Measurements from ENCODE around the gene PTPN1. TPM values are rescaled to one million over a fixed set of nuclear protein-coding genes. Genes with fewer than 3 reads are reported as not detected.

Gene PTPN1
- total RNA-seq, 4 donors from 2014 or later, result 19.9 to 31.4 (median 23.2) TPM

- TF ChIP-seq, protein P1, sequence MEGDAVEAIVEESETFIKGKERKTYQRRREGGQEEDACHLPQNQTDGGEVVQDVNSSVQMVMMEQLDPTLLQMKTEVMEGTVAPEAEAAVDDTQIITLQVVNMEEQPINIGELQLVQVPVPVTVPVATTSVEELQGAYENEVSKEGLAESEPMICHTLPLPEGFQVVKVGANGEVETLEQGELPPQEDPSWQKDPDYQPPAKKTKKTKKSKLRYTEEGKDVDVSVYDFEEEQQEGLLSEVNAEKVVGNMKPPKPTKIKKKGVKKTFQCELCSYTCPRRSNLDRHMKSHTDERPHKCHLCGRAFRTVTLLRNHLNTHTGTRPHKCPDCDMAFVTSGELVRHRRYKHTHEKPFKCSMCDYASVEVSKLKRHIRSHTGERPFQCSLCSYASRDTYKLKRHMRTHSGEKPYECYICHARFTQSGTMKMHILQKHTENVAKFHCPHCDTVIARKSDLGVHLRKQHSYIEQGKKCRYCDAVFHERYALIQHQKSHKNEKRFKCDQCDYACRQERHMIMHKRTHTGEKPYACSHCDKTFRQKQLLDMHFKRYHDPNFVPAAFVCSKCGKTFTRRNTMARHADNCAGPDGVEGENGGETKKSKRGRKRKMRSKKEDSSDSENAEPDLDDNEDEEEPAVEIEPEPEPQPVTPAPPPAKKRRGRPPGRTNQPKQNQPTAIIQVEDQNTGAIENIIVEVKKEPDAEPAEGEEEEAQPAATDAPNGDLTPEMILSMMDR (IDR thresholded peaks at IDR 0.05; ENCODE audit: low read depth), result no peak
These were observed 97.9 kb downstream of the PTPN1 start for GRCh38 chr20:50607850-50608749.

GRCh38 chr20:50608750-50609104 lies 98.5 kb downstream of the PTPN1 start:
- TF ChIP-seq, protein P1 (IDR thresholded peaks at IDR 0.05; ENCODE audit: low read depth), result no peak

DNA sequence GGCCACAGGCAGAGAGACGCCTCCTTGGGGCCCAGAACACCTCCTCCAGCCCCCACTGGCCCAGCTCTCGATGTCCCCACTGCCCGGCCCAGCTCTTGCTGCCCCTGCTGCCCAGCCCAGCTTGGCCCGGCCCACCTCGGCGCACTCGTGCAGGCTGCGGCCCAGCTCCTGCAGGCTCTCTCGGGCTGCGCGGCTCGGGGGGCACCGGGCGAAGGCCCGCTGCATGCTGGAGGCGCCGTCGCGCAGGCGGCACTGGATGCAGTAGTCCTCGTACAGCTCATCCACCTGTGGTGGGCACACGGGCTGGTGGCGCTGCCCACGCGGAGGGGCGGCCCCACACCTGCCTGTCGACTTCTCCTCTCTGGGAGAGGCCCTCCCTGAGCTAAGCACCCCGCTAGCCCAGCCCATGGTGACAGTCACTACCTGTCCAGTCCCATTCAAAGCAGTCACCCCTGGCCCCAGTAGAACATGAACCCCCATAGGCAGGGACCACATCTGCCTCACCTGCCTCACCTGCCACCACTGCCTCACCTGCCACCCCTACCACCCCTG lies 99.3 kb downstream of the PTPN1 start:
- TF ChIP-seq, protein P1 (IDR thresholded peaks at IDR 0.05; ENCODE audit: low read depth), result no peak

DNA sequence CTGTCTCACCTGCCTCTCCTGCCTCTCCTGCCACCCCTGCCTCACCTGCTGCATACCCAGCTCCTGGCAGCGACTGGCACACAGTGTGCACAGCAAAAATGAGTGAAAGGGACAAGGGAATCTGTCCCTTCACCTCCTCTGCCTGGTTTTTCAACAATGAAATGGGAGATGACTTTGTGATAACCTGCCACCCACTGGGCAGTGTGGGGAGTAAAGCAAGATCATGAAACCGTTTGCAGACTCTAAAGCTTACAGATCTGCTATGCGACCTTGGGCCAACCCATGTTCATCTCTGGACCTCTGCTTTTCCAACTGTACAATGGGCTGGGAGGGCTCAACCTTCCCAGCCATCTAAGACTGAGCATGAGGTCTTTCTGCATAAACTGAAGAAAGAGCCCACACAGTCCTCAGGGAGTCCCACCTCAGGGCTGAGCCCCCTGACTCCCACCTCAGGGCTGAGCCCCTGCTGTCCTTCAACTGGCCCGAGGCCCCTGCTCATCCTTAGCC lies 100.1 kb downstream of the PTPN1 start:
- TF ChIP-seq, protein P1 (IDR thresholded peaks at IDR 0.05; ENCODE audit: low read depth), result no peak

DNA sequence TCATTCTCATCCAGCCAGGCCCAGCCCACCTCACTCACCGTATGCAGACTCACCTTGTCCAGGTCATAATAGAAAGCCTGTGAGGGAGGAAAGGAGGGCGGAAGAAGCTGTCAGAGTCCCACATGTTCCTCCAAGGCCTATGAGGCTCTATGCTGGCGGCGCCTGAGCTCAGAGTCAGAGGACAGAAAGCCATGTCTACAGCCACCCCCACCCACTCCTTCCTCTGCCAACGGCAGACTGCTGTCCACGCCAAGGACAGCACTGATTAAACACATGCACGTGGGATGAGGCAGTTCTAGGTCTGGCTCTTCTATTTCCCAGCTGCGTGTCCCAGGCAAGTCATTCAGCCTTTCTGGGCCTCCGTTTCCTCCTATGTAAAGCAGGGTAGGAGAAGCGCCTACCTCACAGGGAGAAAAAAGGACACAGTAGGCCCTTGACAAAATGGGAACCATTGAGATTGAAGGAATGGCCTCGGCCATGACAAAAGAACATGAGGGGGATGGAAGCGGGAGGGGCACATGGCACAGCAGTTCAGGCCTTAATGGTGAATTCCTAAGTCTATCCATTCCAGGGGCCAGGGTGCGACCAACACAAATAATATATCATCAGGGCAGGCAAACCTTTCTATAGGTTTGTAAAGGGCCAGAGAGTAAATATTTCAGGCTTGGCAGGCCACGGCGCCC lies 101.1 kb downstream of the PTPN1 start:
- TF ChIP-seq, protein P1 (IDR thresholded peaks at IDR 0.05; ENCODE audit: low read depth), result no peak

DNA sequence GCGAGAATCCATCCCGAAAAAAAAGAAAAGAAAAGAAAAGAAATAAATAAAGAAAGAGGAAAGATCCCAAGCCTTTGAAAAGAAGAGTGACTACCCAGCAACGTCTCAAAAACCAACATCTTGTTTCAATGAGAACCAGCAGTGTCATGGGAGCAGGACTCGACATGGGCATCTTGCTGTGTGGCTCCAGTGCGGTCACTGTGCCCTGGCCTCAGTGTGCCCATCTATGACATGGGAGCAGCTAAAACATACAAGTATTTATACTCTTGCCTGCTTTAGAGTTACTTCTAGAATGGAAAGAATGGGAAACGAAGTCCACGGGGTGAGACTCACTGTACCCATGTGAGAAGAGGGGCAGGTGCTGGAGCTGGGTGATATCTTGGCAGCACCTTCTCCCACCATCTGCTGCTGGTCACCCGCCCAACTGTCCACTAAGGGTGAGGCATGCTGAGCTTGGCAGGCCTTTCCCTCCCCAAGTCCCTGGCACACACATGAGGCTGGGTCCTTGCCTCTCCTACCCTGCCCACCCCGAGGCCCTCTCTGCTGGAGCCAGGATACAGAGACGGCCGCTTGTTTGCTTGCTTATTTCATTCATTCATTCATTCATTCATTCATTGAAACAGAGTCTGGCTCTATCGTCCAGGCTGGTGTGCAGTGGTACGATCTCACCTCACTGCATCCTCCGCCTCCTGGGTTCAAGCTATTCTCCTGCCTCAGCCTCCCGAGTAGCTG lies 103.4 kb downstream of the PTPN1 start:
- TF ChIP-seq, protein P1 (IDR thresholded peaks at IDR 0.05; ENCODE audit: low read depth), result no peak
